ENCODE measurements around the gene KCNIP4. TPM values are rescaled to one million over a fixed set of nuclear protein-coding genes. Genes with fewer than 3 reads are reported as not detected.

Gene KCNIP4
- polyA plus RNA-seq, 2 donors: 0.12 TPM; not detected in 1

GRCh38 chr4:21973850-21974249, 25.3 kb upstream of the KCNIP4 start:
- H3K27me3 ChIP-seq (ENCODE audit: control insufficient read depth in 1 of 2, insufficient read depth in 2 of 2, low read length in 2 of 2): no peaks in the 10 kb centered on the region
- no peak overlapping the region for H3K4me3 ChIP-seq (ENCODE audit: low read depth in 1 of 2, low read length in 2 of 2)
- 69 to 75% methylated on average over 3 of the region's 3 CpGs for WGBS, 2 donors
- H3K9me3 ChIP-seq (ENCODE audit: control insufficient read depth in 2 of 2, insufficient read depth in 1 of 2, low read depth in 1 of 2, low read length in 1 of 2): no peaks in the 10 kb centered on the region
- H3K4me1 ChIP-seq (ENCODE audit: control insufficient read depth in 2 of 2, insufficient read depth in 2 of 2, low read length in 1 of 2): no peaks in the 10 kb centered on the region
- H3K36me3 ChIP-seq (ENCODE audit: control insufficient read depth in 2 of 2, insufficient read depth in 2 of 2, low read length in 1 of 2): no peaks in the 10 kb centered on the region
- H3K27ac ChIP-seq (ENCODE audit: low read depth in 2 of 2, low read length in 1 of 2): no peak overlapping the region

DNA sequence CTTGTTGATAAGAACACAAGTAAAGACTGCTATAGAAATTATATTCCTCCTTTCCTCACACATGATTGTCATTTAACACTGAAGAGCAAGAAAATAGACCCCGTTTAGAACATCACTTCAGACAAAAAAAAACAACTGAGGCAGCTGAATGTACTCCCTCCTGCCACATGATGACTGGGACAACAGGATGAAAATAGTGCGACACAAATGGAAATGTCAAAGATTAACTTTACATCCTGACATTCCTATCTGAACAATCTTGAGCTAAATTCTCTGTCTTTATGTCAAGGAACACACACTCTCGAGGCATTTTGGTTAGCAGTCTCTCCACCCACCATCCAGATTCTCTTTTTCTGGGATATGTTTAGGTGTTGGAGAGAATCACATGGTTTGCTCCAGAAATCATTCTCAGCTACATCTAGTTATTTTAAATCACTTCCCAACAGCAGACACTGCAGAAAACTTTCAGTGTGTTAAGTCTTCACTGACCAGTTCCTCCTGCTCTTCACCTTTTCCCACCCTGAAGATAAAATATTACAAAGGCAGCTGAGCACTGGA, 16.3 kb upstream of the KCNIP4 start:
- Histone ChIP-seq H3K9me3 (ENCODE audit: control insufficient read depth in 2 of 2, insufficient read depth in 1 of 2, low read depth in 1 of 2, low read length in 1 of 2) (no peaks in the 10 kb centered on the region), H3K27ac (ENCODE audit: low read depth in 2 of 2, low read length in 1 of 2) (no peak overlapping the region), H3K4me1 (ENCODE audit: control insufficient read depth in 2 of 2, insufficient read depth in 2 of 2, low read length in 1 of 2) (no peaks in the 10 kb centered on the region), H3K4me3 (ENCODE audit: low read depth in 1 of 2, low read length in 2 of 2) (no peak overlapping the region), H3K36me3 (ENCODE audit: control insufficient read depth in 2 of 2, insufficient read depth in 2 of 2, low read length in 1 of 2) (no peaks in the 10 kb centered on the region), H3K27me3 (ENCODE audit: control insufficient read depth in 1 of 2, insufficient read depth in 2 of 2, low read length in 2 of 2) (no peaks in the 10 kb centered on the region)
- 58 to 59% methylated on average over 3 of the region's 3 CpGs for WGBS, 2 donors

DNA sequence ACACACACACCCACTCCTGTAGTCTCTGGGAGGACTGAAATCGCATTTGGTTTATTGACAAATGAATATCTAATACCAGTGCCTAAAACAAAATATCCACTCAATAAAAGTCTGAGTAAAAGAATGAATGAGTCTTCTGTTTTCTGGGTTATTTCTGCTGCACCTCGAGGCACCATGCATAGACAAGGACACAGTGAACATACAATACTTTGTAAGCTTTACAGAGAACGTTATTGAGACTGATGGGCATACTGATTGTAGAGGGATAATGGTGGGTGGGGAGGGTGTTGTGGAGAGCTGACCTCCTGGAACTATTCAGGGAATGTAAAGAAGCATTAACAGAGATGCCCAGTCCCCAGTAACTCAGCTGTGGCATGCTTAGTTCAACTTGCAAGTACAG, 14.1 kb upstream of the KCNIP4 start:
- no peaks in the 10 kb centered on the region for H3K27me3 ChIP-seq (ENCODE audit: control insufficient read depth in 1 of 2, insufficient read depth in 2 of 2, low read length in 2 of 2)
- H3K9me3 ChIP-seq (ENCODE audit: control insufficient read depth in 2 of 2, insufficient read depth in 1 of 2, low read depth in 1 of 2, low read length in 1 of 2): no peaks in the 10 kb centered on the region
- H3K4me1 ChIP-seq (ENCODE audit: control insufficient read depth in 2 of 2, insufficient read depth in 2 of 2, low read length in 1 of 2): no peaks in the 10 kb centered on the region
- WGBS, 2 donors: 55 to 56% methylated on average over 3 of the region's 3 CpGs
- no peak overlapping the region for H3K4me3 ChIP-seq (ENCODE audit: low read depth in 1 of 2, low read length in 2 of 2)
- no peak overlapping the region for H3K27ac ChIP-seq (ENCODE audit: low read depth in 2 of 2, low read length in 1 of 2)
- no peaks in the 10 kb centered on the region for H3K36me3 ChIP-seq (ENCODE audit: control insufficient read depth in 2 of 2, insufficient read depth in 2 of 2, low read length in 1 of 2)

DNA sequence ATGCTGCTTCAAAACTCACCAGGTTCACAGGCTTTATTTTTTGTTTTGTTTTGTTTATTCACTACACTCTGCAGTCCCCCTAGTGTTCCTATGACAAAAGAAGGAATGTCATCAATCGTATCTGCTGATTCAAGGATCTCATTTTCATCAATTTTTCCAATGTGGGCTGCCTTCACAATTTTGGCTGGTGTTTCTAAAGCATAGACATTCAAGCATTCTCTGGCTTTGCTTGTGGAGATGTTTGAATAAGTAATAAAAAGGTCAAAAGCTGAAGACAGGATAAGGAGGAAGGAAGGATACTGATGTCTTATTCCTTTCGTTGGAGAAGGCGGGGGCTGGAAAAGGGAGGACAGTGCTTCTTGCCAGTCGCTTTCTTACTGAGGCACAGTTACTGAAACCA, 12.2 kb upstream of the KCNIP4 start:
- H3K4me1 ChIP-seq (ENCODE audit: control insufficient read depth in 2 of 2, insufficient read depth in 2 of 2, low read length in 1 of 2): no peaks in the 10 kb centered on the region
- 77 to 81% methylated on average over 4 of the region's 4 CpGs for WGBS, 2 donors
- no peaks in the 10 kb centered on the region for H3K36me3 ChIP-seq (ENCODE audit: control insufficient read depth in 2 of 2, insufficient read depth in 2 of 2, low read length in 1 of 2)
- H3K9me3 ChIP-seq (ENCODE audit: control insufficient read depth in 2 of 2, insufficient read depth in 1 of 2, low read depth in 1 of 2, low read length in 1 of 2): no peaks in the 10 kb centered on the region
- no peak overlapping the region for H3K27ac ChIP-seq (ENCODE audit: low read depth in 2 of 2, low read length in 1 of 2)
- H3K27me3 ChIP-seq (ENCODE audit: control insufficient read depth in 1 of 2, insufficient read depth in 2 of 2, low read length in 2 of 2): no peaks in the 10 kb centered on the region
- H3K4me3 ChIP-seq (ENCODE audit: low read depth in 1 of 2, low read length in 2 of 2): no peak overlapping the region

- Histone ChIP-seq H3K27me3 (ENCODE audit: control insufficient read depth in 1 of 2, insufficient read depth in 2 of 2, low read length in 2 of 2) (no peaks in the 10 kb centered on the region), H3K4me1 (ENCODE audit: control insufficient read depth in 2 of 2, insufficient read depth in 2 of 2, low read length in 1 of 2) (no peaks in the 10 kb centered on the region), H3K36me3 (ENCODE audit: control insufficient read depth in 2 of 2, insufficient read depth in 2 of 2, low read length in 1 of 2) (no peaks in the 10 kb centered on the region), H3K9me3 (ENCODE audit: control insufficient read depth in 2 of 2, insufficient read depth in 1 of 2, low read depth in 1 of 2, low read length in 1 of 2) (no peaks in the 10 kb centered on the region), H3K4me3 (ENCODE audit: low read depth in 1 of 2, low read length in 2 of 2) (no peak overlapping the region), H3K27ac (ENCODE audit: low read depth in 2 of 2, low read length in 1 of 2) (no peak overlapping the region)
- 31 to 39% methylated on average over 3 of the region's 3 CpGs for WGBS, 2 donors
These were observed 6.3 kb upstream of the KCNIP4 start for GRCh38 chr4:21954916-21955315.

DNA sequence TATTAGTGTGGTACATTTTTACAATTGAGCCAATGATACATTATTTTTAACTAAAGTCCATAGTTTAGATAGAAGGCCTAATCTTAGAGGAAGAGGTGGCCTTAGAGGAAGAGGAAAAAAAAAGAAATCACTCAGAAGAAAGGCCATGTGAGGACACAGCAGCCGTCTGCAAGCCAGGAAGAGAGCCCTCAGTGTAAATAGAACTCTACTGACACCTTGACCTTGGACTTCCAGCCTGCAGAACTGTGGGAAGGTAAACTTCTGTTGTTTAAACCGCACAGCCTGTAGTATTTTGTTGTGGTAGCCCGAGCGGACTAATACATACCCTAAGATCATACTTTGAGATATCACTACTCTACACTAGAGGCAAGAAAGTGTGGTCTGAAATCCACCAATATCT, 5.1 kb upstream of the KCNIP4 start:
- Histone ChIP-seq H3K4me3 (ENCODE audit: low read depth in 1 of 2, low read length in 2 of 2) (no peak overlapping the region), H3K4me1 (ENCODE audit: control insufficient read depth in 2 of 2, insufficient read depth in 2 of 2, low read length in 1 of 2) (peaks cover 0 to 3% of the 10 kb centered on the region in 2 donors), H3K36me3 (ENCODE audit: control insufficient read depth in 2 of 2, insufficient read depth in 2 of 2, low read length in 1 of 2) (no peaks in the 10 kb centered on the region), H3K27ac (ENCODE audit: low read depth in 2 of 2, low read length in 1 of 2) (no peak overlapping the region), H3K27me3 (ENCODE audit: control insufficient read depth in 1 of 2, insufficient read depth in 2 of 2, low read length in 2 of 2) (no peaks in the 10 kb centered on the region), H3K9me3 (ENCODE audit: control insufficient read depth in 2 of 2, insufficient read depth in 1 of 2, low read depth in 1 of 2, low read length in 1 of 2) (peaks cover 0 to under 1% of the 10 kb centered on the region in 2 donors)
- WGBS, 2 donors: 50 to 60% methylated on average over 4 of the region's 4 CpGs

DNA sequence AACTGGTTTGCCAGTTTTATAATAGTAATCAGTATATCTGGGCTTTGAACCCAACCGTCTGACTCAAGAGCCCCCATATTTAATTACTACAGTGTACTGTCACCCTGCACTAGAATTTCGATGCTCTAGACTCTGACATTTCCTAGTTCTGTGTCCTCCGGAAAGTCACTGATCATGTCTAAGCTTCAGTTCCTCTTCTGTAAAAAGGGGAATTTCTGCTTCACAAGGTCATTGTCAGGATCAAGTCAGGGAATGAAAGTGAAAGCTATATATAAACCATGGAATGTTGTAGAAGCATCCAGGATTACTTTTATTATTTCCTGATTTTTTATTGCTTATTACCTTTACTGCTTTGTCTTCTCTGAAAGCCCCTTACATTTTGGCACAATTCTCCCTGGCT, 4.0 kb upstream of the KCNIP4 start:
- Histone ChIP-seq H3K27me3 (ENCODE audit: control insufficient read depth in 1 of 2, insufficient read depth in 2 of 2, low read length in 2 of 2) (peaks cover 3 to 4% of the 10 kb centered on the region in 2 donors), H3K27ac (ENCODE audit: low read depth in 2 of 2, low read length in 1 of 2) (no peak overlapping the region), H3K36me3 (ENCODE audit: control insufficient read depth in 2 of 2, insufficient read depth in 2 of 2, low read length in 1 of 2) (no peaks in the 10 kb centered on the region), H3K9me3 (ENCODE audit: control insufficient read depth in 2 of 2, insufficient read depth in 1 of 2, low read depth in 1 of 2, low read length in 1 of 2) (peaks cover 0 to 4% of the 10 kb centered on the region in 2 donors), H3K4me3 (ENCODE audit: low read depth in 1 of 2, low read length in 2 of 2) (no peak overlapping the region), H3K4me1 (ENCODE audit: control insufficient read depth in 2 of 2, insufficient read depth in 2 of 2, low read length in 1 of 2) (peaks cover 4% of the 10 kb centered on the region in 2 donors)
- WGBS, 2 donors: 50 to 71% methylated on average over 3 of the region's 3 CpGs

- H3K27me3 ChIP-seq (ENCODE audit: control insufficient read depth in 1 of 2, insufficient read depth in 2 of 2, low read length in 2 of 2): peaks cover 3 to 7% of the 10 kb centered on the region in 2 donors
- H3K27ac ChIP-seq (ENCODE audit: low read depth in 2 of 2, low read length in 1 of 2): no peak overlapping the region
- H3K9me3 ChIP-seq (ENCODE audit: control insufficient read depth in 2 of 2, insufficient read depth in 1 of 2, low read depth in 1 of 2, low read length in 1 of 2): peaks cover 0 to 4% of the 10 kb centered on the region in 2 donors
- 7 to 10% methylated on average over 25 to 26 of the region's 26 CpGs for WGBS, 2 donors
- peak overlapping the region in 1 of 2 donors; percentile 42 for H3K4me3 ChIP-seq (ENCODE audit: low read depth in 1 of 2, low read length in 2 of 2)
- no peaks in the 10 kb centered on the region for H3K36me3 ChIP-seq (ENCODE audit: control insufficient read depth in 2 of 2, insufficient read depth in 2 of 2, low read length in 1 of 2)
- H3K4me1 ChIP-seq (ENCODE audit: control insufficient read depth in 2 of 2, insufficient read depth in 2 of 2, low read length in 1 of 2): peaks cover 4% of the 10 kb centered on the region in 2 donors
These were observed 493 bp upstream of the KCNIP4 start for GRCh38 chr4:21949073-21949457.

DNA sequence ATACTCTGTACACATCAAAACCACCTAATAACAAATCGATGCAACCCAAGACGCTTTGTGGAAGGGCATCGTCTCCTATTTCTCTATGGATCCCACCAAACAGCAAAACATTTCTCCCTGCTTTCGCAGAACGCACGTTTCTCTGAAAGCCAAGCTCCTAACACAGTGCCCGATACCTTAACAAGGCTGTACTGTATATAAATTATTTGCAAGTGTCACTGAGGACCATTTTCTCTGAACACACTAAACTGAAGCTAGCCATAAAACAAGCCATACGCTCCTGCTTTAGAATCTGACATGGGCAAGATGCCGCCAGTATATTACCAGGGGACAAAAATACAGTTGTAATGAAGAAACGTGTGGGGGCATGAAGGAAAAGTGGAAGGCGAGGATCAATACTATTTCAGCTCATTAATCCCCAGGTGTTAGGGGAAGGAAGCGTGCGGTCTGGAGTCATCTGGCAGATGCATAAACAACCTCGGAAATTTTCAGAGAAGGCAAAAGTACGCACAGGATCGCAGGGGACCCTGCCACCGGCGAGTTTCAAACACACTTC, 703 bp downstream of the KCNIP4 start:
- WGBS, 2 donors: 26% methylated on average over 18 of the region's 18 CpGs
- Histone ChIP-seq H3K4me3 (ENCODE audit: low read depth in 1 of 2, low read length in 2 of 2) (peak overlapping the region in 1 of 2 donors; percentile 42), H3K36me3 (ENCODE audit: control insufficient read depth in 2 of 2, insufficient read depth in 2 of 2, low read length in 1 of 2) (no peaks in the 10 kb centered on the region), H3K27me3 (ENCODE audit: control insufficient read depth in 1 of 2, insufficient read depth in 2 of 2, low read length in 2 of 2) (peaks cover 3 to 7% of the 10 kb centered on the region in 2 donors), H3K27ac (ENCODE audit: low read depth in 2 of 2, low read length in 1 of 2) (no peak overlapping the region), H3K9me3 (ENCODE audit: control insufficient read depth in 2 of 2, insufficient read depth in 1 of 2, low read depth in 1 of 2, low read length in 1 of 2) (peaks cover 0 to 4% of the 10 kb centered on the region in 2 donors), H3K4me1 (ENCODE audit: control insufficient read depth in 2 of 2, insufficient read depth in 2 of 2, low read length in 1 of 2) (peaks cover 4% of the 10 kb centered on the region in 2 donors)

GRCh38 chr4:21946858-21947257, 1.7 kb downstream of the KCNIP4 start:
- no peaks in the 10 kb centered on the region for H3K36me3 ChIP-seq (ENCODE audit: control insufficient read depth in 2 of 2, insufficient read depth in 2 of 2, low read length in 1 of 2)
- H3K9me3 ChIP-seq (ENCODE audit: control insufficient read depth in 2 of 2, insufficient read depth in 1 of 2, low read depth in 1 of 2, low read length in 1 of 2): peaks cover 0 to 4% of the 10 kb centered on the region in 2 donors
- H3K4me1 ChIP-seq (ENCODE audit: control insufficient read depth in 2 of 2, insufficient read depth in 2 of 2, low read length in 1 of 2): peaks cover 4% of the 10 kb centered on the region in 2 donors
- 80 to 88% methylated on average over 6 of the region's 6 CpGs for WGBS, 2 donors
- H3K27ac ChIP-seq (ENCODE audit: low read depth in 2 of 2, low read length in 1 of 2): no peak overlapping the region
- peaks cover 3 to 7% of the 10 kb centered on the region in 2 donors for H3K27me3 ChIP-seq (ENCODE audit: control insufficient read depth in 1 of 2, insufficient read depth in 2 of 2, low read length in 2 of 2)
- H3K4me3 ChIP-seq (ENCODE audit: low read depth in 1 of 2, low read length in 2 of 2): no peak overlapping the region
